ENCODE data around the gene SLC35E2B. TPM values are rescaled to one million over a fixed set of nuclear protein-coding genes. Genes with fewer than 3 reads are reported as not detected.
A peak's percentile ranks its signal among the peaks of the same experiment; 100 is the strongest.

The SLC35E2B gene
- total RNA-seq, 3 donors from 2014 or later (not counting 1 experiment from before 2014, with no cell fraction given), result 57.6 to 79.9 (median 61.8) TPM

GRCh38 chr1:1628754-1629429 lies 63.7 kb downstream of the SLC35E2B start:
- Mint-ChIP-seq H3K4me1 (peaks cover 5 to 30% of the 10 kb centered on the region in 2 donors), H3K4me3 (peak overlapping the region; percentile 72), H3K27me3 (ENCODE audit: low read depth in 2 of 2) (no peaks in the 10 kb centered on the region), H3K36me3 (no peaks in the 10 kb centered on the region), H3K27ac (peak overlapping the region; percentile 48 to 96), H3K9me3 (no peaks in the 10 kb centered on the region)
- no peaks in the 10 kb centered on the region for H3K9me3 ChIP-seq (ENCODE audit: control insufficient read depth, insufficient read depth, low read length)
- 15% methylated on average over 53 of the region's 53 CpGs for WGBS (ENCODE audit: insufficient coverage)
- DNase-seq (peak; percentile 55 to 67), ATAC-seq (no peak)
- TF ChIP-seq, protein P1, sequence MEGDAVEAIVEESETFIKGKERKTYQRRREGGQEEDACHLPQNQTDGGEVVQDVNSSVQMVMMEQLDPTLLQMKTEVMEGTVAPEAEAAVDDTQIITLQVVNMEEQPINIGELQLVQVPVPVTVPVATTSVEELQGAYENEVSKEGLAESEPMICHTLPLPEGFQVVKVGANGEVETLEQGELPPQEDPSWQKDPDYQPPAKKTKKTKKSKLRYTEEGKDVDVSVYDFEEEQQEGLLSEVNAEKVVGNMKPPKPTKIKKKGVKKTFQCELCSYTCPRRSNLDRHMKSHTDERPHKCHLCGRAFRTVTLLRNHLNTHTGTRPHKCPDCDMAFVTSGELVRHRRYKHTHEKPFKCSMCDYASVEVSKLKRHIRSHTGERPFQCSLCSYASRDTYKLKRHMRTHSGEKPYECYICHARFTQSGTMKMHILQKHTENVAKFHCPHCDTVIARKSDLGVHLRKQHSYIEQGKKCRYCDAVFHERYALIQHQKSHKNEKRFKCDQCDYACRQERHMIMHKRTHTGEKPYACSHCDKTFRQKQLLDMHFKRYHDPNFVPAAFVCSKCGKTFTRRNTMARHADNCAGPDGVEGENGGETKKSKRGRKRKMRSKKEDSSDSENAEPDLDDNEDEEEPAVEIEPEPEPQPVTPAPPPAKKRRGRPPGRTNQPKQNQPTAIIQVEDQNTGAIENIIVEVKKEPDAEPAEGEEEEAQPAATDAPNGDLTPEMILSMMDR (IDR thresholded peaks at IDR 0.05), result no peak
- peak overlapping the region; percentile 49 for H3K27ac ChIP-seq (ENCODE audit: low read length)
- H3K4me3 ChIP-seq (ENCODE audit: low read length), result peak overlapping the region; percentile 42
- no peaks in the 10 kb centered on the region for H3K36me3 ChIP-seq (ENCODE audit: control insufficient read depth, insufficient read depth, low read length)
- intact Hi-C loops (cut with micrococcal nuclease), result no loop called here
- H3K4me1 ChIP-seq (ENCODE audit: control insufficient read depth, insufficient read depth, low read length), result peaks cover 56% of the 10 kb centered on the region
- H3K27me3 ChIP-seq (ENCODE audit: control insufficient read depth, insufficient read depth, low read length), result no peaks in the 10 kb centered on the region

DNA sequence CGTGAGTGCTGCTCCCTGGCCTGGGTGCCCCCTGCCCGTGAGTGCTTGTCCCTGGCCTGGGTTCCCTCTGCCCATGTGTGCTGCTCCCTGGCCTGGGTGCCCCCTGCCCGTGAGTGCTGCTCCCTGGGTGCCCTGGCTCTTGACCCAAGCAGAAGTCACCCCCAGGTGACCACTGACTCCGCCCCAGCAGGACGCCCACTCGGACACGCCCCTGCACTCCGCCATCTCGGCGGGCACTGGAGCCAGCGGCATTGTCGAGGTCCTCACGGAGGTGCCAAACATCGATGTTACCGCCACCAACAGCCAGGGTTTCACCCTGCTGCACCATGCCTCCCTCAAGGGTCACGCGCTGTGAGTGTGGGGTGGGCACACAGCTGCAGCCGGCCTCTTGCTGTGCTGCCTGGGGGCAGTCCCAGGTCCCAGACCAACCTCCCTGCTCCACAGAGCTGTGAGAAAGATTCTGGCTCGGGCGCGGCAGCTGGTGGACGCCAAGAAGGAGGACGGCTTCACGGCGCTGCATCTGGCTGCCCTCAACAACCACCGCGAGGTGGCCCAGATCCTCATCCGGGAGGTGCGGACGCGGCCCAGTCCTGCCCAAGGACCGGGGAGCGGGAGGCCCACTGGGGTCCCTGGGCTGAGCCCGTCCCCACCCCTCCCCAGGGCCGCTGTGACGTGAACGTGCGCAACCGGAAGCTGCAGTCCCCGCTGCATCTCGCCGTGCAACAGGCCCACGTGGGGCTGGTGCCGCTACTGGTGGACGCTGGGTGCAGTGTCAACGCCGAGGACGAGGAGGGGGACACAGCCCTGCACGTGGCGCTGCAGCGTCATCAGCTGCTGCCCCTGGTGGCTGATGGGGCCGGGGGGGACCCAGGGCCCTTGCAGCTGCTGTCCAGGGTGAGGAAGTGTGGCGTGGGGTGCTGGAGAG lies 64.5 kb downstream of the SLC35E2B start:
- no peaks in the 10 kb centered on the region for H3K27me3 ChIP-seq (ENCODE audit: control insufficient read depth, insufficient read depth, low read length)
- whole genome bisulfite sequencing (ENCODE audit: insufficient coverage), result 84% methylated on average over 53 of the region's 53 CpGs
- H3K27ac ChIP-seq (ENCODE audit: low read length), result peak overlapping the region; percentile 49
- DNase-seq (peak; percentile 37 to 44), ATAC-seq (no peak)
- Mint-ChIP-seq H3K4me3 (peak overlapping the region; percentile 72), H3K4me1 (peaks cover 5 to 30% of the 10 kb centered on the region in 2 donors), H3K36me3 (no peaks in the 10 kb centered on the region), H3K9me3 (no peaks in the 10 kb centered on the region), H3K27ac (peak overlapping the region; percentile 48 to 96), H3K27me3 (ENCODE audit: low read depth in 2 of 2) (no peaks in the 10 kb centered on the region)
- no peaks in the 10 kb centered on the region for H3K9me3 ChIP-seq (ENCODE audit: control insufficient read depth, insufficient read depth, low read length)
- intact Hi-C loops (cut with micrococcal nuclease), result no loop called here
- TF ChIP-seq, protein P1 (IDR thresholded peaks at IDR 0.05), result no peak
- no peaks in the 10 kb centered on the region for H3K36me3 ChIP-seq (ENCODE audit: control insufficient read depth, insufficient read depth, low read length)
- H3K4me3 ChIP-seq (ENCODE audit: low read length), result peak overlapping the region; percentile 42
- H3K4me1 ChIP-seq (ENCODE audit: control insufficient read depth, insufficient read depth, low read length), result peaks cover 59% of the 10 kb centered on the region

- Mint-ChIP-seq H3K9me3 (no peaks in the 10 kb centered on the region), H3K27ac (peak overlapping the region in 1 of 2 donors; percentile 96), H3K36me3 (no peaks in the 10 kb centered on the region), H3K27me3 (ENCODE audit: low read depth in 2 of 2) (no peaks in the 10 kb centered on the region), H3K4me1 (peaks cover 11 to 36% of the 10 kb centered on the region in 2 donors), H3K4me3 (peak overlapping the region; percentile 45)
- TF ChIP-seq, protein P1 (IDR thresholded peaks at IDR 0.05), result no peak
- no peaks in the 10 kb centered on the region for H3K36me3 ChIP-seq (ENCODE audit: control insufficient read depth, insufficient read depth, low read length)
- H3K9me3 ChIP-seq (ENCODE audit: control insufficient read depth, insufficient read depth, low read length), result no peaks in the 10 kb centered on the region
- peaks cover 62% of the 10 kb centered on the region for H3K4me1 ChIP-seq (ENCODE audit: control insufficient read depth, insufficient read depth, low read length)
- H3K27ac ChIP-seq (ENCODE audit: low read length), result peak overlapping the region; percentile 49
- no peak overlapping the region for H3K4me3 ChIP-seq (ENCODE audit: low read length)
- DNase-seq (peak in 1 of 2 donors; percentile 32), ATAC-seq (no peak)
- intact Hi-C loops (cut with micrococcal nuclease), result no loop called here
- H3K27me3 ChIP-seq (ENCODE audit: control insufficient read depth, insufficient read depth, low read length), result no peaks in the 10 kb centered on the region
- 68% methylated on average over 37 of the region's 37 CpGs for WGBS (ENCODE audit: insufficient coverage)
These were observed 65.2 kb downstream of the SLC35E2B start for GRCh38 chr1:1627261-1627828.

Measured in natural killer cell (primary cell).